Epithelial cell of proximal tubule (primary cell): ENCODE results near the gene TRMT112. TPM values are rescaled to one million over a fixed set of nuclear protein-coding genes. Genes with fewer than 3 reads are reported as not detected.

Source experiments
- DNase-seq: peaks from one replicate; pipeline ENCODE4 v3.0.0-alpha.2; 2011; ENCODE audit warnings: low read depth
- H3K4me3 ChIP-seq: 2 replicates; pipeline ENCODE4 v1.5.1; 2011; ENCODE audit warnings: low read depth, mild to moderate bottlenecking, low read length
- total RNA-seq: library from RNA; depleted of rRNA; stranded (reverse); fragments of >200 nt; gene quantifications from 2 replicates; pipeline ENCODE4 v1.2.3, GENCODE V29; 2015
- TF ChIP-seq, protein P1 (sequence below): conservative IDR thresholded peaks from 2 replicates; pipeline ENCODE4 v1.5.1; 2012; ENCODE audit warnings: low read depth, mild to moderate bottlenecking, low read length

The TRMT112 gene
- total RNA-seq, 1 donor from 2014 or later = 470 TPM

DNA sequence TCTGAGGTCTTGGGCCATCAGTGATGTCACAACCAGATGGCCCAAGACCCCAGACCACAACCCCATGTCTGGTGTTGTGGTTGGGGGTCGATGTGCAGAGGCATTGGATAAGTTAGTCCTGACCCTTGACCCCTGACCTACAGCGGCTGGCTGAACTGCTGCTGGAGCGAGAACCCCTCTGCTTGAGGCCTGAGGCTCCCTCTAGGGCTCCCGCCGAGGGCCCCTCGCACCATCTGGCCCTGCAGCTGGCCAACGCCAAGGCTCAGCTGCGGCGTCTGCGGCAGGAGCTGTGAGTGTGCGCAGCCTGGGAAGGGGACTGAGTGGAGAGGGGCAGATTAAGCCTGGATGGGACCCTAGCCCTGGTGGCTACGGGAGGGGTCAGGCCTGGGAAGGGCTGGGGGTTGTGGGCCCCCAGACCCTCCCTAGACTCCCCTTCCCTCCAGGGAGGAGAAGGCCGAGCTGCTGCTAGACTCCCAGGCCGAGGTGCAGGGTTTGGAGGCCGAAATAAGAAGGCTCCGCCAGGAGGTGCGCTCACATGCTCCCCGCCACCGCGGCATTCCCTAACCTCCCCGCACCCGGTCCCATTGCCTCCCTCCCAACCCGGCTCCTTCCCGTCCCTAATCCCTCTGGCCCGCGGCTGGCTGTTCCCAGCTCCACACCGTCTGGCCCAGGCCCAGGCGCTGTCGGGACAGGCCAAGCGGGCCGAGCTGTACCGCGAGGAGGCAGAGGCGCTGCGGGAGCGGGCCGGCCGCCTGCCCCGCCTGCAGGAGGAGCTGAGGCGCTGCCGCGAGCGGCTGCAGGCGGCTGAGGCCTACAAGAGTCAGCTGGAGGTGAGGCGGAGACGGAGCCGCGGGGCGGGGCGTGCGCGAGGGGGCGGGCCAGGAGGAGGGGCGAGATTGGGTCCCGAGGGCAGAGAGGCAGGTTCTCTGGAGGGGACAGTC is 24.8 kb upstream of the TRMT112 start:
- TF ChIP-seq, protein P1, sequence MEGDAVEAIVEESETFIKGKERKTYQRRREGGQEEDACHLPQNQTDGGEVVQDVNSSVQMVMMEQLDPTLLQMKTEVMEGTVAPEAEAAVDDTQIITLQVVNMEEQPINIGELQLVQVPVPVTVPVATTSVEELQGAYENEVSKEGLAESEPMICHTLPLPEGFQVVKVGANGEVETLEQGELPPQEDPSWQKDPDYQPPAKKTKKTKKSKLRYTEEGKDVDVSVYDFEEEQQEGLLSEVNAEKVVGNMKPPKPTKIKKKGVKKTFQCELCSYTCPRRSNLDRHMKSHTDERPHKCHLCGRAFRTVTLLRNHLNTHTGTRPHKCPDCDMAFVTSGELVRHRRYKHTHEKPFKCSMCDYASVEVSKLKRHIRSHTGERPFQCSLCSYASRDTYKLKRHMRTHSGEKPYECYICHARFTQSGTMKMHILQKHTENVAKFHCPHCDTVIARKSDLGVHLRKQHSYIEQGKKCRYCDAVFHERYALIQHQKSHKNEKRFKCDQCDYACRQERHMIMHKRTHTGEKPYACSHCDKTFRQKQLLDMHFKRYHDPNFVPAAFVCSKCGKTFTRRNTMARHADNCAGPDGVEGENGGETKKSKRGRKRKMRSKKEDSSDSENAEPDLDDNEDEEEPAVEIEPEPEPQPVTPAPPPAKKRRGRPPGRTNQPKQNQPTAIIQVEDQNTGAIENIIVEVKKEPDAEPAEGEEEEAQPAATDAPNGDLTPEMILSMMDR = peak; percentile 40
- H3K4me3 ChIP-seq = peak overlapping the region; percentile 52
- no peak for DNase-seq

DNA sequence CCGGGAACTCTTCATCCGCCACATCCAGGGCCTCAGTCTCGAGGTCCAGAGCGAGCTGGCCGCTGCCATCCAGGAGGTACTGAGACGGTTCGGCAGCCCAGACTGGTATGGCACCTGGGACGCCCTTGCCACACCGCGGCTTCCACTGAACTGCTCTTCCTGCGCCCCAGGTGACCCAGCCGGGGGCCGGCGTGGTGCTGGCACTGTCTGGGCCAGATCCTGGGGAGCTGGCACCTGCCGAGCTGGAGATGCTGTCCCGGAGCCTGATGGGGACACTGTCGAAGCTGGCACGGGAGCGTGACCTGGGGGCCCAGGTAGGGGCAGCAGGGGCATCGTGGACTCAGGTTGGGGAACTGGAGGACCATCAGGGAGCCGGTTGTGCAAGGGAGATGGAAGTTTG is 24.1 kb upstream of the TRMT112 start:
- DNase-seq = no peak
- no peak overlapping the region for H3K4me3 ChIP-seq
- TF ChIP-seq, protein P1 = no peak

DNA sequence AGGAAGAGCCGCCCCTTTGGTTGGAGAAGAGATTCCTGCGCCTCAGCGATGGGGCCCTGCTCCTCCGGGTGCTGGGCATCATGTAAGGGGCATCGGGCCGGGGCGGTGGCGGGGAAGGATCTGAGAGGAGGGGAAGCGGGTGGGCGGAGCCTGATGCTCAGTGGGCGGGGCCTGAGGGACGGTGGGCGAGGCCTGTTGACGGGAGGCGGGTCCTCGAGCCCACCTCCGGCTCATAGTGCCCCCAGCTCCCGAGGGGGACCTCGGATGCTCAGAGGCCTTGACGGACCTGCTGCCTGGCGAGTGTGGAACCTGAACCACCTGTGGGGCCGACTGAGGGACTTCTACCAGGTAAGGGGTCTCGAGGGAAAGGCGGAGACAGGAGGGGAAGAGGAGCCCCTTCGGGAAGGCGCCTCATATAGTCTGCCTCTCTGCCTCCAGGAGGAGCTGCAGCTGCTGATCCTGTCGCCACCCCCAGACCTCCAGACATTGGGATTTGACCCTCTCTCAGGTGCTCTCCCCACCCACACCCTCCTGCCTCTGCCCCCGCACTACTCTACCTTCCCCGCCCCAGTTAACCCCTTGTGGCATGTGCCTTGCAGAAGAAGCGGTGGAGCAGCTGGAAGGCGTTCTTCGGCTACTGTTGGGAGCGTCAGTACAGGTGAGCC is 23.4 kb upstream of the TRMT112 start:
- TF ChIP-seq, protein P1 = no peak
- no peak for DNase-seq
- H3K4me3 ChIP-seq = no peak overlapping the region

DNA sequence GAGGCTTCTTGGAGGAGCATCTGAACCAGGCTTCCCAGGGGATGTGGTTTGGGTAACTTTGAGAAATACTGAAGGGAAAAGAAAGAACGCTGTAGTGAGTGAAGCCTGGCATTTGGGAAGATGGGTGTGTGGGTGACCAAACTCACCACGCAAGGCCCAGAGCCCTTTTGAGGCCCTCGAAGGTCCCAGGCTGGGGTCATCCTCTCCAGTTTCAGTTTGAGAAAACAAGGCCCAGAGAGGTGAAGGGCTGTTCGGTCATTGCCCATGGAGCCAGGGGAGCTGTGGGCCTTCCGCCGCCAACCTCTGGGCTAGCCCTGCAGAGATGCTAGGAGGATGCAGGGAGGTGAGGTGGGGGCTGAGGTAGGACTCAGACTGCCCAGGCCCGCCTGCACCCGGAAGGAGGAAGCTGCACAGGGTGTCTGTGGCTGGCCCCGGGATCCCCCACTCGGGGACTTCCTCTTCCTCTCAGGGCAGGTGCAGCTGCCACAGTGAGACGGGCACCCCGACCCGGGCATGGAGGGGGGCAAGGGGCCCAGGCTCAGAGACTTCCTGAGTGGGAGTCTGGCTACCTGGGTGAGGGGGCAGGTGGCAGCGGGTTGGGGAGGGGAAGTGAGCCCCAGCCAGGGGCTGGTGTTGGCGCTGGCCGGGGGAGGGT is 22.5 kb upstream of the TRMT112 start, which contains the start of gene CCDC88B:
TSS of gene CCDC88B (plus strand) at position 451 of the 655 bp plus-strand sequence. CDS start at position 514, 63 bp downstream.
- TF ChIP-seq, protein P1 = no peak
- no peak for DNase-seq
- no peak within 1 kb of the TSS for H3K4me3 ChIP-seq

DNA sequence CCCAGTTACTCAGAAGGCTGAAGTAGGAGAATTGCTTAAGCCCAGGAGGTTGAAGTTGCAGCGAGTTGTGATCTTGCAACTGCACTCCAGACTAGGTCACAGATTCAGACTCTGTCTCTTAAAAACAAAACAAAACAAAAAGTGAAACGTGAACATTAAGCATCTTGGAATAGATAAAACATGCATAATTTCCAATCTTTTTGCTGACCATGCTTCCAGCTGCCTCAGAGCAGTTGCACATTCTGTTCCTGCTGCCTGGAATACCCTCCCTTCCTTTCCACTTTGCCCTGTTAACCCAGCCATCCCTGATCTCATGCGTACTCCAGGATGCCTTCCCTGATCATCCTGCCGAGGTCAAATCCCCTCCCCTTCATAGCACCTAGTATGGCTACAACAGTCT is 21.9 kb upstream of the TRMT112 start:
- no peak overlapping the region for H3K4me3 ChIP-seq
- no peak for DNase-seq
- TF ChIP-seq, protein P1 = no peak

DNA sequence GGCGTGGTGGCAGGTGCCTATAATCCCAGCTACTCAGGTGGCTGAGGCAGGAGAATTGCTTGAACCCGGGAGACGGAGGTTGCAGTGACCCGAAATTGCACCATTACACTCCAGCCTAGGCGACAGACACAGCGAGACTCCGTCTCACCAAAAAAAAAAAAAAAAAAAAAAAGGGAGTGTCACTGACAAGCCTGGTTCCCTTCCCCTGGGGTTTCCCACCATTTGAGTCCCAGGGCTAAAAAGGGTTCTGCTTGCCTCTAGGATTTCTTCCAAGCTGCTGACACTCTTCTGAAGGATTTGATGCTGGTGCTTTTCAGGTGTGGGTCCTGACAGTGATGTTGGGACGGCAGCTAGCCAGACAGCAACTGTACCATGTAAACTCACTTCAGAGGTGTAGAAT is 21.4 kb upstream of the TRMT112 start:
- TF ChIP-seq, protein P1 = no peak
- no peak overlapping the region for H3K4me3 ChIP-seq
- DNase-seq = no peak
